MM.1S (cell line): ENCODE data around the gene PARP15.

Experiments
- DNase-seq: peaks from one replicate; pipeline ENCODE4 v3.0.0-alpha.2; 2015
- H2AFZ ChIP-seq: fragments of 300-600 bp; sonication (generic); 2 replicates; pipeline ENCODE4 v1.6.0; 2016; ENCODE audit warnings: antibody characterized with exemption, low read length
- H3F3A ChIP-seq: fragments of 300-600 bp; sonication (generic); 2 replicates; pipeline ENCODE4 v1.6.1; 2016; ENCODE audit warnings: mild to moderate bottlenecking, antibody characterized with exemption, low read length, moderate library complexity, mixed read lengths; ENCODE audit not compliant: insufficient read depth
- H3K27ac ChIP-seq: fragments of 300-600 bp; sonication (generic); 2 replicates; pipeline ENCODE4 v1.5.1; 2016; ENCODE audit warnings: mild to moderate bottlenecking, low read length
- H3K27me3 ChIP-seq: fragments of 300-600 bp; sonication (generic); replicated peaks from 2 replicates; pipeline ENCODE4 v1.6.0; 2016; ENCODE audit warnings: low read length; ENCODE audit not compliant: insufficient read depth
- H3K36me3 ChIP-seq: fragments of 300-600 bp; sonication (generic); replicated peaks from 2 replicates; pipeline ENCODE4 v1.6.1; 2016; ENCODE audit warnings: mild to moderate bottlenecking, low read length, mixed read lengths; ENCODE audit not compliant: insufficient read depth
- H3K4me1 ChIP-seq: fragments of 300-600 bp; sonication (generic); 2 replicates; pipeline ENCODE4 v1.6.1; 2016; ENCODE audit warnings: low read length, mixed read lengths
- H3K4me2 ChIP-seq: fragments of 300-600 bp; sonication (generic); 2 replicates; pipeline ENCODE4 v1.6.0; 2016; ENCODE audit warnings: low read depth, low read length
- H3K4me3 ChIP-seq: fragments of 300-600 bp; sonication (generic); 2 replicates; pipeline ENCODE4 v1.5.1; 2016; ENCODE audit warnings: low read length, mixed read lengths
- H3K79me2 ChIP-seq: fragments of 300-600 bp; sonication (generic); 2 replicates; pipeline ENCODE4 v1.6.1; 2016; ENCODE audit warnings: mixed run types, low read length, mixed read lengths
- H3K9ac ChIP-seq: fragments of 300-600 bp; sonication (generic); 2 replicates; pipeline ENCODE4 v1.6.1; 2016; ENCODE audit warnings: low read length, mixed read lengths
- H3K9me2 ChIP-seq: fragments of 300-600 bp; sonication (generic); replicated peaks from 2 replicates; pipeline ENCODE4 v1.6.1; 2016; ENCODE audit warnings: mild to moderate bottlenecking, low read length, mixed read lengths; ENCODE audit not compliant: insufficient read depth
- H3K9me3 ChIP-seq: fragments of 300-600 bp; sonication (generic); replicated peaks from 2 replicates; pipeline ENCODE4 v1.6.1; 2016; ENCODE audit warnings: mild to moderate bottlenecking, low read length, mixed read lengths; ENCODE audit not compliant: insufficient read depth
- H4K20me1 ChIP-seq: fragments of 300-600 bp; sonication (generic); 2 replicates; pipeline ENCODE4 v1.6.1; 2016; ENCODE audit warnings: mild to moderate bottlenecking, low read length, moderate library complexity, mixed read lengths; ENCODE audit not compliant: insufficient read depth
- CTCF ChIP-seq: fragments of 300-600 bp; sonication (generic); IDR thresholded peaks from 2 replicates; pipeline ENCODE4 v1.5.1; 2016; ENCODE audit warnings: antibody characterized with exemption, low read length, mixed read lengths
- EZH2 ChIP-seq: fragments of 300-600 bp; sonication (generic); optimal IDR thresholded peaks from 2 replicates; pipeline ENCODE3; 2017; ENCODE audit warnings: low read depth, mild to moderate bottlenecking, antibody characterized with exemption, low read length, mixed read lengths
- EZH2phosphoT487 ChIP-seq: fragments of 300-600 bp; sonication (generic); IDR thresholded peaks from 2 replicates; pipeline ENCODE4 v1.6.1; 2018; ENCODE audit warnings: antibody characterized with exemption, low read length

PARP15 gene

GRCh38 chr3:122538956-122539490, 38.4 kb upstream of the PARP15 start:
- Histone ChIP-seq H3K27ac (no peak overlapping the region), H3K4me2 (no peak overlapping the region), H3K4me1 (no peaks in the 10 kb centered on the region), H3F3A (no peaks in the 10 kb centered on the region), H3K9me3 (no peaks in the 10 kb centered on the region), H3K27me3 (no peaks in the 10 kb centered on the region), H3K4me3 (no peak overlapping the region), H3K9me2 (no peaks in the 10 kb centered on the region), H3K36me3 (no peaks in the 10 kb centered on the region), H3K9ac (no peak overlapping the region), H2AFZ (no peak overlapping the region), H4K20me1 (no peaks in the 10 kb centered on the region), H3K79me2 (no peaks in the 10 kb centered on the region)
- DNase-seq: no peak
- no peak for TF ChIP-seq EZH2phosphoT487
- no peak for TF ChIP-seq EZH2
- no peak for TF ChIP-seq CTCF

- no peak for DNase-seq
- Histone ChIP-seq H3K9ac (no peak overlapping the region), H3K9me3 (no peaks in the 10 kb centered on the region), H3K4me2 (no peak overlapping the region), H3F3A (no peaks in the 10 kb centered on the region), H4K20me1 (no peaks in the 10 kb centered on the region), H2AFZ (no peak overlapping the region), H3K9me2 (no peaks in the 10 kb centered on the region), H3K4me1 (no peaks in the 10 kb centered on the region), H3K4me3 (no peak overlapping the region), H3K27me3 (no peaks in the 10 kb centered on the region), H3K79me2 (no peaks in the 10 kb centered on the region), H3K36me3 (no peaks in the 10 kb centered on the region), H3K27ac (no peak overlapping the region)
- no peak for TF ChIP-seq EZH2phosphoT487
- no peak for TF ChIP-seq CTCF
- TF ChIP-seq EZH2: no peak
These were observed 31.3 kb upstream of the PARP15 start for GRCh38 chr3:122546151-122546550.

GRCh38 chr3:122548076-122548475, 29.4 kb upstream of the PARP15 start:
- DNase-seq: no peak
- Histone ChIP-seq H3K9me2 (no peaks in the 10 kb centered on the region), H3K36me3 (no peaks in the 10 kb centered on the region), H3K9ac (no peak overlapping the region), H4K20me1 (no peaks in the 10 kb centered on the region), H3K9me3 (no peaks in the 10 kb centered on the region), H2AFZ (no peak overlapping the region), H3K4me2 (no peak overlapping the region), H3K27me3 (no peaks in the 10 kb centered on the region), H3K79me2 (no peaks in the 10 kb centered on the region), H3F3A (no peaks in the 10 kb centered on the region), H3K27ac (no peak overlapping the region), H3K4me1 (no peaks in the 10 kb centered on the region), H3K4me3 (no peak overlapping the region)
- no peak for TF ChIP-seq EZH2phosphoT487
- no peak for TF ChIP-seq CTCF
- no peak for TF ChIP-seq EZH2
